Retinal pigment epithelial cell (primary cell): ENCODE data around the gene PXK.

Experiments used
- DNase-seq: peaks from one replicate; pipeline ENCODE4 v3.0.0-alpha.2; 2010; ENCODE audit warnings: low read depth
- H3K4me3 ChIP-seq: 2 replicates; pipeline ENCODE4 v1.5.1; 2011; ENCODE audit warnings: mild to moderate bottlenecking, low read length, control low read depth, moderate library complexity
- CTCF ChIP-seq: conservative IDR thresholded peaks from 2 replicates; pipeline ENCODE4 v1.5.1; 2011; ENCODE audit warnings: low read depth, low read length, control low read depth, inconsistent platforms

The PXK gene

DNA sequence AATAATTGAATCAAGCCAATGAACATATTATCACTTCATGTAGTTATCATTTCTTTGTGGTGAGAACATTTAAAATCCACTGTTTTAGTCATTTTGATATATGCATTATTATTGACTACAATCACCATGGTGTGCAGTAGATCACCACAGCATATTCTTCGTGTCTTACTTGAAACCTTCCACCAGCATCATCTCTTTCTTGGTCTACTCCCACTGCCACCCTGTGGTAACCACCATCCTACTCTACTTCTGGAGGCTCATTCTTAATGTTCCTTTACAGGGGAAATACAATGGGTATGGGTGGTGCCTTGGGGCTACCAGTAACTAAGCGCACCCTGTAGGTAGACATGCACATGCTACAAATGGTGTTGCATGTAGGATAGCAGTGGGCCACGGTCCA, 25.4 kb downstream of the PXK start:
- no peak for DNase-seq
- no peak for TF ChIP-seq CTCF
- no peak overlapping the region for H3K4me3 ChIP-seq

- no peak overlapping the region for H3K4me3 ChIP-seq
- no peak for TF ChIP-seq CTCF
- no peak for DNase-seq
Observed at GRCh38 chr3:58358808-58359207, 26.1 kb downstream of the PXK start.

DNA sequence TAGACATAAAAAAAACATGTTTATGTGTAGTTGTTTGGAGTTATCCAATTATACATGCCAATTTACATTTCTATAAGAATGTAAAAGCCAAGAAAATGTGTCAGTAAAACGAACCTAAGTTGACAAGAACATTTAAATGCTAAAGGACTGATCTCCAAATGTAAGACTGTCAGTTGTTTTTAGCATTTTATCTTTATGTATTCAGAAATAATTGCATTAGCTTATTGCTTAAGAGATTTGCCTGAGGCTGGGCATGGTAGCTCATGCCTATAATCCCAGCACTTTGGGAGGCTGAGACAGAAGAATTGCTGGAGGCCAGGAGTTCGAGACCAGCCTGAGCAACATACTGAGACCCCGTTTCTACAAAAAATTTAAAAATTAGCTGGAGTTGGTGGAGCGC, 26.9 kb downstream of the PXK start:
- DNase-seq: no peak
- TF ChIP-seq CTCF: no peak
- no peak overlapping the region for H3K4me3 ChIP-seq

DNA sequence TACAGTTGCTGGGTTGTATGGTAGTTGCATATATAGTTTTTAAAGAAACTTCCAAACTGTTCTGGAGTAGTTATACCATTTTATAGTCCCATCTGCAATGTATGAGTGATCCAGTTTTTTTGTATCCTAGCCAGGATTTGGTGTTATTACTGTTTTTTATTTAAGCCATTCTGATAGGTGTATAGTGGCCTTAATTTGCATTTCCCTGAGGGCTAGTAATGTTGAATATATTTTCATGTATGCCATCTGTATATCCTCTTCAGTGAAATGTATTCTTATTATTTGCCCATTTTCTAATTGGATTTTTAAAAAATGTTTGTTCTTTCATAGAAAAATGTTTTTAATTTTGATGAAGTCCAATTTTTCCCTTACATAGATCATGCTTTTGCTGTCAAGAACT, 29.2 kb downstream of the PXK start:
- no peak for DNase-seq

DNA sequence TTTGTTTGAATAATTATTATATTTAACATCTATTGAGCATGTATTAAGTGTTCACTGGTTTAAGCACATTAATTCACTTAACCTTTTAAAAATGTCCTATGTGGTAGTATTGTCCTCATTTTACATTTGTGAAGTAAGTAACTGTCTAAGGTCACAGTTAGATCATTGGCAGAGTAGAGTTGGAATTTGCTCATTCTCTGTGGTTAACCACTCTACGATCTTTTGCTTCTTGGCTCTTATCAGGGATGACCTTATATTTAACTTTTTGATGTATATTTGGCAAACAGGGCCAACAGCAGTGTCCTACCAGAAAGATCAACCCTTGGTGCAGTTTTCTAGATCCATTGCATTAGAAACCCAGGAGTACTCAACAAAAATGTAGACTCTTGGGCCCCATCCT, 34.0 kb downstream of the PXK start:
- DNase-seq: no peak
- H3K4me3 ChIP-seq: no peak overlapping the region
- no peak for TF ChIP-seq CTCF

More for the DNA sequence above, 29.2 kb downstream of the PXK start:
- no peak for TF ChIP-seq CTCF
- no peak overlapping the region for H3K4me3 ChIP-seq

GRCh38 chr3:58369038-58369437, 36.3 kb downstream of the PXK start:
- no peak for TF ChIP-seq CTCF
- DNase-seq: no peak
- no peak overlapping the region for H3K4me3 ChIP-seq

DNA sequence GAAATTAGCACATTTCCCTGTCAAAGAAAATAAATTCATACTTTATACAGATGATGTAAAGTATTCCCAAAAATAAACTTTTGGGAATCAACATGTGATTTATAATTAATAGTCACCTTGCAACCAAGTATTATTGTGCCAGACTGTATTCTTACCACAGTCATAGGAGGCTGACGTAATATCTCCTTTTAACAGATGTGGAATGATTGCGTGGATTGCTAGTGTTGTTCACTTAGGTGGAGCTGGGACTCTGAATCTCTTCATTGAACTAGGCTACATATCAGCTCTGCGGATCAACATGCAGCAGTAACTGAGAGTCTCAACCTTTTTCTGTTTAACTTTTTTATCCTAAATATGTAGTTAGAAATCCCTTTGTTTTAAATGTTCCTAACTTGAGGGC, 37.2 kb downstream of the PXK start:
- TF ChIP-seq CTCF: no peak
- no peak for DNase-seq
- no peak overlapping the region for H3K4me3 ChIP-seq
